B cell (primary cell): ENCODE data around the gene SOHLH1. TPM values are rescaled to one million over a fixed set of nuclear protein-coding genes. Genes with fewer than 3 reads are reported as not detected.

ENCODE experiments used
- ATAC-seq: fragments of 200-7000 bp; cut with Tn5 transposase; one replicate; pipeline ENCODE4 v1.10.0; 2021; ENCODE audit warnings: low read depth, mild to moderate bottlenecking, moderate number of reproducible peaks, moderate library complexity
- CTCF ChIA-PET: fragments of 350-600 bp; sonication (Branson Sonifier 250); formaldehyde crosslinking; loops from one replicate; lab custom pipeline; 2021; ENCODE audit warnings: antibody characterized with exemption, inconsistent platforms; lab: Charles Lee
- POLR2A ChIA-PET: fragments of 350-600 bp; sonication (Branson Sonifier 250); formaldehyde crosslinking; loops from one replicate; lab custom pipeline; 2021; ENCODE audit warnings: antibody characterized with exemption; lab: Charles Lee
- DNase-seq: peaks from one replicate; pipeline ENCODE4 v3.0.0; 2013
- H2AFZ ChIP-seq: 2 replicates; pipeline ENCODE4 v1.6.1; 2012; ENCODE audit warnings: mild to moderate bottlenecking, low read depth, low read length; ENCODE audit not compliant: insufficient read depth, poor library complexity, severe bottlenecking
- H3K27ac ChIP-seq, 2 donors: 1 replicate in 1 of 2; 2 replicates in 1 of 2; pipeline ENCODE4 v1.5.1; 2012 to 2013; ENCODE audit warnings: low read length in 2 of 2, mild to moderate bottlenecking in 2 of 2, moderate library complexity in 1 of 2
- H3K27me3 ChIP-seq, 4 experiments: fragments of 200-600 bp in 1 of 4; sonication (generic) in 1 of 4; replicated peaks in 1 of 4; 1 replicate in 2 of 4; 2 replicates in 2 of 4; pipeline versions ENCODE4 v1.6.1 to v1.7.0; 2013 to 2016; ENCODE audit warnings: low read length in 3 of 4, mild to moderate bottlenecking in 2 of 4, mixed read lengths in 1 of 4, moderate library complexity in 1 of 4; ENCODE audit not compliant: insufficient read depth in 4 of 4, control insufficient read depth in 3 of 4; ENCODE audit errors: control extremely low read depth in 1 of 4
- H3K36me3 ChIP-seq, 2 experiments: replicated peaks in 1 of 2; 1 replicate in 1 of 2; 2 replicates in 1 of 2; pipeline versions ENCODE4 v1.6.1 to v1.7.1; 2013; ENCODE audit warnings: low read length in 1 of 2; ENCODE audit not compliant: insufficient read depth in 2 of 2, control insufficient read depth in 1 of 2; ENCODE audit errors: control extremely low read depth in 1 of 2, extremely low read depth in 1 of 2
- H3K4me1 ChIP-seq, 2 donors: fragments of 200-600 bp in 1 of 2; sonication (generic) in 1 of 2; 1 replicate in 1 of 2; 2 replicates in 1 of 2; pipeline versions ENCODE4 v1.5.1 to v1.6.1; 2013 to 2017; ENCODE audit warnings: low read length in 2 of 2; ENCODE audit not compliant: control insufficient read depth in 2 of 2, insufficient read depth in 2 of 2
- H3K4me2 ChIP-seq: replicated peaks from 2 replicates; pipeline ENCODE3; 2012; ENCODE audit warnings: mild to moderate bottlenecking, low read depth, low read length; ENCODE audit not compliant: poor library complexity, severe bottlenecking
- H3K4me3 ChIP-seq, 5 experiments: fragments of 200-600 bp in 1 of 5; sonication (generic) in 1 of 5; 1 replicate in 3 of 5; 2 replicates in 2 of 5; pipeline versions ENCODE4 v1.5.1 to v1.7.0; 2011 to 2016; ENCODE audit warnings: low read length in 4 of 5, mild to moderate bottlenecking in 4 of 5, low read depth in 2 of 5, control low read depth in 1 of 5, moderate library complexity in 1 of 5; ENCODE audit not compliant: insufficient read depth in 1 of 5; ENCODE audit errors: control extremely low read depth in 1 of 5, extremely low read depth in 1 of 5
- H3K79me2 ChIP-seq: fragments of 200-600 bp; sonication (generic); one replicate; pipeline ENCODE4 v1.6.0; 2016; ENCODE audit warnings: low read length; ENCODE audit not compliant: control insufficient read depth, insufficient read depth
- H3K9ac ChIP-seq: fragments of 200-600 bp; sonication (generic); 2 replicates; pipeline ENCODE4 v1.6.1; 2017; ENCODE audit warnings: mild to moderate bottlenecking, low read length, moderate library complexity
- H3K9me3 ChIP-seq, 3 donors: one replicate each; pipeline versions ENCODE4 v1.6.1 to v1.7.1; 2013; ENCODE audit warnings: low read length in 2 of 3; ENCODE audit not compliant: control insufficient read depth in 2 of 3, insufficient read depth in 1 of 3; ENCODE audit errors: control extremely low read depth in 1 of 3
- H4K20me1 ChIP-seq: 2 replicates; pipeline ENCODE4 v1.6.0; 2012; ENCODE audit warnings: mild to moderate bottlenecking, low read length; ENCODE audit not compliant: insufficient read depth, control insufficient read depth, poor library complexity, severe bottlenecking
- H3K27ac Mint-ChIP-seq: one replicate; pipeline ENCODE4 v1.8.0; 2021; ENCODE audit warnings: mixed read lengths
- H3K27me3 Mint-ChIP-seq: one replicate; pipeline ENCODE4 v1.8.0; 2021; ENCODE audit warnings: mixed read lengths
- H3K4me1 Mint-ChIP-seq: one replicate; pipeline ENCODE4 v1.8.0; 2021; ENCODE audit warnings: mixed read lengths
- H3K4me3 Mint-ChIP-seq: one replicate; pipeline ENCODE4 v1.8.0; 2021; ENCODE audit warnings: mixed read lengths
- H3K9me3 Mint-ChIP-seq: one replicate; pipeline ENCODE4 v1.8.0; 2022; ENCODE audit warnings: mixed read lengths; ENCODE audit not compliant: insufficient read depth
- CTCF ChIP-seq: fragments of 200-600 bp; IDR thresholded peaks from one replicate; pipeline ENCODE4 v1.8.0; 2022; ENCODE audit warnings: antibody characterized with exemption, mild to moderate bottlenecking
- EZH2 ChIP-seq: IDR thresholded peaks from 2 replicates; pipeline ENCODE4 v1.6.1; 2012; ENCODE audit warnings: borderline replicate concordance, low read depth, mild to moderate bottlenecking, moderate library complexity, low read length; ENCODE audit not compliant: insufficient read depth, poor library complexity, severe bottlenecking
- WGBS: methylation state at CpG from one replicate; pipeline ENCODE4 v1.1.5; 2013; ENCODE audit warnings: missing lambda C conversion rate; ENCODE audit not compliant: insufficient coverage; 5-methylcytosine and 5-hydroxymethylcytosine counted together
- intact Hi-C: fragments of 100-400 bp; cut with micrococcal nuclease; formaldehyde crosslinking; loops from one replicate; pipeline ENCODE4 v1.10.0; 2022
- polyA plus RNA-seq: library from polyadenylated mRNA; depleted of rRNA; stranded (reverse); fragments of >200 nt; gene quantifications from 2 replicates; pipeline ENCODE4 v1.2.3, GENCODE V29; 2012
- total RNA-seq, 2 donors: library from RNA; stranded (reverse); fragments of 120-200 nt in 1 of 2; gene quantifications; 1 replicate in 1 of 2; 2 replicates in 1 of 2; pipeline versions ENCODE4 v1.2.3 to v1.2.4, GENCODE V29; 2013 to 2022

The SOHLH1 gene
- total and polyA plus RNA-seq, 2 donors (not counting 1 experiment from before 2014, with no cell fraction given): not detected

GRCh38 chr9:135731454-135731853 lies 32.2 kb upstream of the SOHLH1 start:
- Mint-ChIP-seq H3K4me3 (no peak overlapping the region), H3K27ac (no peak overlapping the region), H3K27me3 (peaks cover 12% of the 10 kb centered on the region), H3K4me1 (no peaks in the 10 kb centered on the region), H3K9me3 (peaks cover 10% of the 10 kb centered on the region)
- no peaks in the 10 kb centered on the region for H3K79me2 ChIP-seq
- ATAC-seq: no peak
- no peak for DNase-seq
- ChIA-PET CTCF (no interaction called here), POLR2A (no interaction called here)
- H2AFZ ChIP-seq: no peak overlapping the region
- peaks cover 0 to 36% (median 7%) of the 10 kb centered on the region in 3 donors for H3K9me3 ChIP-seq
- no peak overlapping the region for H3K9ac ChIP-seq
- H3K4me1 ChIP-seq: no peaks in the 10 kb centered on the region
- TF ChIP-seq CTCF (no peak), EZH2 (no peak)
- 91% methylated on average over 4 of the region's 12 CpGs for WGBS
- intact Hi-C loops: no loop called here
- no peaks in the 10 kb centered on the region for H3K36me3 ChIP-seq
- H3K27me3 ChIP-seq: no peaks in the 10 kb centered on the region
- H3K4me3 ChIP-seq: no peak overlapping the region
- H3K4me2 ChIP-seq: no peak overlapping the region
- no peaks in the 10 kb centered on the region for H4K20me1 ChIP-seq
- no peak overlapping the region for H3K27ac ChIP-seq

- Mint-ChIP-seq H3K4me1 (no peaks in the 10 kb centered on the region), H3K4me3 (no peak overlapping the region), H3K9me3 (peaks cover 10% of the 10 kb centered on the region), H3K27me3 (peaks cover 16% of the 10 kb centered on the region), H3K27ac (no peak overlapping the region)
- Histone ChIP-seq H3K4me2 (no peak overlapping the region), H3K4me3 (no peak overlapping the region), H3K27ac (no peak overlapping the region), H2AFZ (no peak overlapping the region), H3K36me3 (no peaks in the 10 kb centered on the region), H3K27me3 (no peaks in the 10 kb centered on the region), H3K4me1 (no peaks in the 10 kb centered on the region), H3K79me2 (no peaks in the 10 kb centered on the region), H4K20me1 (no peaks in the 10 kb centered on the region), H3K9me3 (peaks cover 0 to 36% (median 7%) of the 10 kb centered on the region in 3 donors), H3K9ac (no peak overlapping the region)
- DNase-seq (no peak), ATAC-seq (no peak)
- ChIA-PET POLR2A (no interaction called here), CTCF (no interaction called here)
- WGBS: 80% methylated on average over 12 of the region's 13 CpGs
- TF ChIP-seq CTCF (no peak), EZH2 (no peak)
- intact Hi-C loops: no loop called here
Measured at GRCh38 chr9:135729480-135729879, 30.2 kb upstream of the SOHLH1 start.
